GM19438 (cell line): ENCODE results near the gene TEX11.
"Not testable (repeated sequence)": the region's sequence is repeated elsewhere in the genome, so short reads cannot be mapped to it uniquely, and the experiment has no call there.

ENCODE experiments used
- ATAC-seq: cut with Tn5 transposase; IDR thresholded peaks from one replicate; pipeline ENCODE4 v1.9.1; 2021; ENCODE audit warnings: low read depth; ENCODE audit not compliant: unreplicated experiment

Gene TEX11

GRCh38 chrX:70769659-70770227 lies 138.8 kb downstream of the TEX11 start:
- no peak for ATAC-seq

- no peak for ATAC-seq
Observed at GRCh38 chrX:70762285-70762684, 146.2 kb downstream of the TEX11 start.

DNA sequence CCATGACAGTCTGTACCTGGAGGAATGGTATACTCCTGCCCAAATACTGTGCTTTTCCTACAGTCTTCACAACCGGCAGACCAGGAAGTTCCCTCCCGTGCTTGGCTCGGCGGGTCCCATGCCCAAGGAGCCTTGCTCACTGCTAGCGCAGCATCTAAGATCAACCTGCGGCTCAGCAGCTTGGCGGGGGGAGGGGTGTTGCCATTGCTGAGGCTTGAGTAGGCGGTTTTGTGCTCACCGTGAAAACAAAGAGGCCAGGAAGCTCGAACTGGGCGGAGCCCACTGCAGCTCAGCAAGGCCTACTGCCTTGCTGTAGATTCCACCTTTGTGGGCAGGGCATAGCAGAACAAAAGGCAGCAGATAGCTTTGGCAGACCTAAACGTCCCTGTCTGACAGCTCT lies 152.7 kb downstream of the TEX11 start:
- no peak for ATAC-seq

DNA sequence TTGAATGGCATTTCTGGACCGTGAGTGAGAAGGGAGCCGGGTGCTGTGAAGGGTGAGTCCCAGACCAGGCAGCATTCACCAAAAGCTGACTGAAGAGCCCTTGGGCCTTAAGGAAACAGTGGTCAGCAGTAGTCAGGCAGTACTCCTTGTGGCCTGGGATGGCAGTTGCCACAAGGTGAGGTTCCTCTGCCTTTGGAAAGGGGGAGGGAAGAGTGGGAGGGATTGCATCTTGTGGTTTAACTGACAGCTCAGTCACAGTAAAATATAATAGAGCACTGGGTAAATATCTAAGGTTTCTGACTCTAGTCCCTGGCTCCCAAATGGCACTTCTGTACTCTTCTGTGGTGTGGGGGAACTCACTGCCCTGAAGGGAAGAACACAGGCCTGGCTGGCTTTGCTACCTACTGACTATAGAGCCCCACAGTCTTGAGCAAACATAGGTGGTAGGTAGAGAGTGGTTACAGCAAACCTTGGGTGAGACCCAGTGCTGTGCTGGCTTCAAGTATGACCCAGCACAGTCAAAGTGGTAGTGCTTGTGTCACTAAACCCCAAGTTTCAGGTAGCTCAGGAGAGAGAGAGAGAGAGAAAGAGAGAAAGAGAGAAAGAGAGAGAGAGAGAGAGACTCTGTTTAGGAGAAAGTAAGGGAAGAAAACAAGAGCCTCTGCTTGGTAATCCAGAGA lies 154.2 kb downstream of the TEX11 start:
- no peak for ATAC-seq

- not testable (repeated sequence) for ATAC-seq
Observed at GRCh38 chrX:70733774-70734173, 174.7 kb downstream of the TEX11 start.

- not testable (repeated sequence) for ATAC-seq
Observed at GRCh38 chrX:70727961-70728360, 180.6 kb downstream of the TEX11 start.

- no peak for ATAC-seq
Observed at GRCh38 chrX:70720721-70721120, 187.8 kb downstream of the TEX11 start.

GRCh38 chrX:70711336-70711735 lies 197.2 kb downstream of the TEX11 start:
- ATAC-seq = not testable (repeated sequence)

DNA sequence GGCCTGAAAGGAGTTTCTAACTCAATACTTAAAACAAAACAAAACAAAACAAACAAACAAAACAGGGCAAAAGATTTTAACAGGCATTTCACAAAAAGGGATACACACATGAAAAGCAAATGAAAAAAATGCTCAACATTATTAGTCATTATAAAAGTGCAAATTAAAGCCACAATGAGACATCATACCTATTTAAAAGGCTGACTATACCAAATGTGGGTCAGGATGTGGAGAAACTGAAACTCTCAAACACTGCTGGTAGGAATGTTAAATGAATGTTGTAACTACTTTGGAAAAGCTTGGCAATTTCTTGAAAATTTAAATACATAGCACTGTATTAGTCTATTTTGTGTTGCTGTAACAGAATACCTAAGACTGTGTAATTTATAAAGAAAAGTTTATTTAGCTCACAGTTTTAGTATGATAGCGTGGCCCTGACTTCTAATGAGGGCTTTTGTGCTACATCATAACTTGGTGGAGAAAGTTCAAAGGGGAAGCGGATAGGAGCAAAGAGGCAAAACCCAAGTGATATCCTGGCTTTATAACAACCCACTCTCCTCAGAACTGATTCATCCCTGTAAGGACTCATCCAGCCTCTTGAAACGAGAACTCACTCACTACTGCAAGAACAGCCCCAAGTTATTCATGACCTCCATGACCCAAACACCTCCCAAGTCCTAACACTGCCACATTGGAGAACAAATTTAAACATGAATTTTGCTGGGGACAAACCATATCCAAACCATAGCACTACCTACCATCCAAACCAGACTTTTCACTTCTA lies 214.0 kb downstream of the TEX11 start:
- no peak for ATAC-seq

DNA sequence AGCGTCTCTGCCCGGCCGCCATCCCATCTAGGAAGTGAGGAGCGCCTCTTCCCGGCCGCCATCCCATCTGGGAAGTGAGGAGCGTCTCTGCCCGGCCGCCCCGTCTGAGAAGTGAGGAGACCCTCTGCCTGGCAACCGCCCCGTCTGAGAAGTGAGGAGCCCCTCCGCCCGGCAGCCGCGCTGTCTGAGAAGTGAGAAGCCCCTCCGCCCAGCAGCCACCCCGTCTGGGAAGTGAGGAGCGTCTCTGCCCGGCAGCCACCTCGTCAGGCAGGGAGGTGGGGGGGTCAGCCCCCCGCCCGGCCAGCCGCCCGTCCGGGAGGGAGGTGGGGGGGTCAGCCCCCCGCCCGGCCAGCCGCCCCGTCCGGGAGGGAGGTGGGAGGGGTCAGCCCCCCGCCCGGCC lies 229.1 kb downstream of the TEX11 start:
- ATAC-seq = not testable (repeated sequence)

DNA sequence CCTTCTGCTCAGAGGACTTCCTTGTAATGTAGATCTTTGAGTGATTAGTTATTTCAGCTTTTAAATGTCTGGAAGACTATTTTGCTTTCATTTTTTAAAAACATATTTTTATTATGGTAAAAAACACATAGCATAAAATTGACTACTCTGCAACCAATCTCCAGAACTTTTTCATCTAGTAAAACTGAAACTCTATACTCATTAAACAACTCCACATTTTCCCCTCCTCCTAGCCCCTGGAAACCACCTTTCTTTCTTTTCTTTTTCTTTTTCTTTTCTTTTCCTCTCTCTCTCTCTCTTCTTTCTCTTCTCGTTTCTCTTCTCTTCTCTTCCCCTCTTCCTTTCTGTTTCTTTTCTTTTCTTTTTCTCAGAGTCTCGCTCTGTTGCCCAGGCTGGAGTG lies 233.2 kb downstream of the TEX11 start:
- ATAC-seq = no peak

DNA sequence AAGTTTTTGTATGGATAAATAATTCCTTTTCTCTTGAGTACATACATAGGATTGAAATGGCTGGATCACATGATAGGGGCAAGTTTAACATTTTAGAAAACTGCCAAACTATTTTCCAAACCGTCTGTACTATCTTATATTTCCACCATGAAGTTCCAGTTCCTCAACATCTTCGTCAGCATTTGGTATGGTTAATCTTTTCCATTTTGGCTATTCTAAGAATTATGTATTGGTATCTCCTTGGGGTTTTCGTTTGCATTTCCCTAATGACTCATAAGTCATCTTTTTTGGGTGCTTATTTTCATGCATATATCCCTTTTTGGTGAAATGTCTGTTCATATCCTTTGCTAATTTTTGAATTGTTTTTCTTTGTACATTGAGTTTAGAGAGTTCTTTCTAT lies 236.2 kb downstream of the TEX11 start:
- no peak for ATAC-seq

DNA sequence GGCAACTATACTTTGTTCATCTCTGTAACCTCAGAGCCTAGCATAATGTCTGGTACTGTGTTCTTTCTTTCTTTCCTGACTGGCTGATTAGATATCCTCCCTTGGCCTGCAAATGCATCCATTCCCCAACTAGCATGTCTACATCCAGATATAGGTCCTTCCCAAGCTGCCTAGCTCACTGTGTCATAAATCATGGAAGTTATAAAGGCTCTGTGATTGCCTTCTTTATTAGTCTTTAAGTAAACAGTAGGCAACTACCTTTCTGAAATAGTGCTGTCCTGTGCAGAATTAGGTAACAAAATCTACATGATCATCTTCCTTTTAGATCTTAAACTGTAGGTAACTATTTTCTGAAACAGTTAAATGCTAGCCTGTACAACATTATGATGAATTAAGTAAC lies 239.4 kb downstream of the TEX11 start:
- ATAC-seq = no peak

DNA sequence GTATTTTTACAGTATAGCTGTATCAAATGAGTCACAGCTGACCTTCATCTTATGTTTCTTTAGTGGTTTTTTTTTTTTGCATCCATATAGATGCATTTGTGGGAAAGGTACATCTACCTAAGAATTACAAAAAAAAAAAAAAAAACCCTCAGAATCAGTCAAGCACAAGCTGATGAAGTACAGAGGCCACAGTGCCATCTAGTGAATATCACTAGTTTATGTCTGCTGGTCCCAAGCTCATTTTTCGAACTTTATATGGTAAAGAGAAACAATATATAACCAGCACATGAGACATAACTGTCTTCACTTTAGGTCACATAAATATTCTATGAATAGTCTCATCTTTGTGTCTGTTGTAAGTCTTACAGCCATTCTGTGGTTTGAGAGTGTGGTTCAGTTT lies 243.8 kb downstream of the TEX11 start:
- no peak for ATAC-seq

GRCh38 chrX:70661124-70661523 lies 247.4 kb downstream of the TEX11 start:
- not testable (repeated sequence) for ATAC-seq

DNA sequence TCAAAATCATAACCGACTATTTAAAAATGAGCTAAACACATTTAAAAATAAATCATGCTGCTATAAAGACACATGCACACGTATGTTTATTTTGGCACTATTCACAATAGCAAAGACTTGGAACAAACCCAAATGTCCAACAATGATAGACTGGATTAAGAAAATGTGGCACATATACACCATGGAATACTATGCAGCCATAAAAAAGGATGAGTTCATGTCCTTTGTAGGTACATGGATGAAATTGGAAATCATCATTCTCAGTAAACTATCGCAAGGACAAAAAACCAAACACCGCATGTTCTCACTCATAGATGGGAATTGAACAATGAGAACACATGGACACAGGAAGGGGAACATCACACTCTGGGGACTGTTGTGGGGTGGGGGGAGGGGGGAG lies 251.0 kb downstream of the TEX11 start:
- ATAC-seq = not testable (repeated sequence)

GRCh38 chrX:70656304-70656703 lies 252.2 kb downstream of the TEX11 start:
- ATAC-seq = no peak

GRCh38 chrX:70647910-70648309 lies 260.6 kb downstream of the TEX11 start:
- not testable (repeated sequence) for ATAC-seq

GRCh38 chrX:70636218-70636617 lies 272.3 kb downstream of the TEX11 start:
- no peak for ATAC-seq

- no peak for ATAC-seq
Observed at GRCh38 chrX:70635669-70636068, 272.8 kb downstream of the TEX11 start.

GRCh38 chrX:70635227-70635626 lies 273.3 kb downstream of the TEX11 start:
- no peak for ATAC-seq

DNA sequence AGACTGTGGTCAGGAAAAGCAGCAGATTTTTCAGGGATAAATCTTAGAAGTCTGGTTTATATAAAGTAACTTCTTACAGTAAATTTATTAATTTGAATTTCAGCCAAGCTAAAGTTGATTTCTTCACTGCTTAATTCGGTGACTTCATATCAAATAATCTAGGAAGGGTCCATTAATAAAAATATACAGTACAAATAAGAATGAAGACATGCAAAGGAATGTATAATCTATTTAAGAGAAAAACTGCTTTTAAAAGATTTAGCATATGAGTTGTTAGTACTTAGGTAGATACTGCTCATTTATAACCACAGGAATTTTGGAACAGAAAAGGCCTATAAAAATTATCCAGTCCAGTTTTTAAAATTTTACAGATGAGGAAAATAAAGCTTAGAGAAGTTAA lies 286.8 kb downstream of the TEX11 start:
- no peak for ATAC-seq
